Esophagus squamous epithelium (tissue), 4 donors: ENCODE measurements around the gene DIPK1B.

Experiments used
- CTCF ChIP-seq, 6 experiments: fragments of 450-650 bp in 4 of 6; fragments of 200-600 bp in 2 of 6; sonication (generic) in 2 of 6; IDR thresholded peaks; one replicate each; pipeline ENCODE4 v1.5.1; 2016 to 2019; ENCODE audit warnings: antibody characterized with exemption in 6 of 6, mild to moderate bottlenecking in 4 of 6, moderate library complexity in 4 of 6
- POLR2A ChIP-seq, 4 donors: fragments of 450-650 bp; IDR thresholded peaks; one replicate each; pipeline ENCODE4 v1.6.1; 2017; ENCODE audit warnings: antibody characterized with exemption in 4 of 4, mild to moderate bottlenecking in 4 of 4, moderate library complexity in 3 of 4

GRCh38 chr9:136673975-136674785 lies 38.2 kb upstream of the DIPK1B start:
- TF ChIP-seq CTCF (IDR thresholded peaks at IDR 0.05) = no peak
- TF ChIP-seq POLR2A (IDR thresholded peaks at IDR 0.05) = no peak
